Activated CD4-positive, alpha-beta T cell treated with anti-CD3 and anti-CD28 coated beads, Interleukin-2, amount 50 U/mL, for 16 hours (primary cell): Measurements from ENCODE around the gene TAX1BP3.

Source experiments
- DNase-seq: peaks from one replicate; pipeline ENCODE4 v3.0.0-alpha.2; 2020

TAX1BP3 gene

DNA sequence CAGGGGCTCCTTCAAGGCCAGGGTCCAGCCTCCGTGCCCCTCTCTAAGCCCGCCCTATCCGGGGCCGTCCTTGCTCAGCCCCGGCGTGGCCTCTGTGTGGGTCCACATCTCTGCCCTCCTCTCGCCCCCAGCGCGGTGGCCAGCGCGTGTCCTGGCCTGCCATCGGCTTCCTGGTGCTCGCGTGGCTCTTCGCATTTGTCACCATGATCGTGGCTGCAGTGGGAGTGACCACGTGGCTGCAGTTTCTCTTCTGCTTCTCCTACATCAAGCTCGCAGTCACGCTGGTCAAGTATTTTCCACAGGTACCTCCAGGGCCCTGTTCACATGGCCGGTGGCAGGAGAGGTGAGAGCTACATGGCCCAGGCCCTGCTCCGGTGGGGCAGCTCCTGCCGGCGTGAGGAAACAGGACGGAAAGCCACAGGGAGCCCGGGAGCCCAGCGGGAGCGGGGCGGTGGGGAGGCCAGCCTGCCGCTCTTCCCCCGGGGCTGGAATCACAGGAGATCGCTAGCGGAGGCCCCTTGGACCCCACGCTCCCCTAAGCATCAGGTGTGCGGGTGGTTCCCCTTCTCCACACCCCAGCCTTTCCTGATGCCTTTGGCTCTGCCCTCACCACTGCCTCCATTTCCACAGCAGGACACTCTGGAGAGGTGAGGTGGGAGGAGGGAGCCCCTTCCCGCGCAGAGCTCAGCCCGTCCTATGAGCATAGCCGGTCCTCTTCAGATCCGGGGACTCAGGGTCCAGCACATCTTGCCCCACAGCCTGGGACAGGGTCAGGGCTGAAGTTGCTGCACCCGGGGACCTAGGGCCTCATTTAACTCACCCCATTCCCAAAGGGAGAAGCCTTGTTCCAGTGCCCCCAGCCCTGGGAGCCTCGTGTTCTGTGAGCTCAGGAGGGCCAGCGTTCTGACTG, 10.2 kb downstream of the TAX1BP3 start:
- DNase-seq, result no peak

GRCh38 chr17:3657588-3657869, 10.8 kb downstream of the TAX1BP3 start:
- DNase-seq, result no peak

GRCh38 chr17:3656755-3657587, 11.4 kb downstream of the TAX1BP3 start:
- DNase-seq, result no peak

DNA sequence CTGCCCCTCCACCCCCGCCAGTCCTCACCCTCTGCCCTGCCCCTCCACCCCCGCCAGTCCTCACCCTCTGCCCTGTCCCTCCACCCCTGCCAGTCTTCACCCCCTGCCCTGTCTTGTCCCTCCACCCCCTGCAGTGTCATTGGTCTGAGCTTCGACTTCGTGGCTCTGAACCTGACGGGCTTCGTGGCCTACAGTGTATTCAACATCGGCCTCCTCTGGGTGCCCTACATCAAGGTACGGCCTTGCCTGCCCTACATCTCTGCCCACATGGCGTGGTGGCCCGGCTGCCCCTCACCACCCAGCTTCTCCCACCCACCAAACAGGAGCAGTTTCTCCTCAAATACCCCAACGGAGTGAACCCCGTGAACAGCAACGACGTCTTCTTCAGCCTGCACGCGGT, 12.0 kb downstream of the TAX1BP3 start:
- DNase-seq, result no peak

DNA sequence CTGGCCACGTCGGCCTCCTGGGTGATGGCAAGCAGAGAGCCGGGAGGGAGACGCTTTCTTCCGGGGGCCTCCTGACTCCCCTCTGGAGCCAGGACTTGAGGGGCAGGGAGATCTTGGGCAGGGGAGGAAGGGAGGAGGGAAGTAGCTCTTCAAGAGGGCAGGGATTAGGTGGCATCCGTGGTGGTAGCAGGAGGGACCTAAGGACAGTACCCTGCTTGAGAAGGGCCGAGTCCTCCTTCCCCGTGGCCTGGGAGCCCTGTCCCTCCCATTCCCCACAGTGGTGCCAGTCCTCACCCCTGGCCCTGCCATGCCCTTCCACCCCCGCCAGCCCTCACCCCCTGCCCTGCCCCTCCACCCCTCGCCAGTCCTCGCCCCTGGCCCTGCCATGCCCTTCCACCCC, 12.6 kb downstream of the TAX1BP3 start:
- DNase-seq, result no peak

GRCh38 chr17:3647769-3648555, 20.4 kb downstream of the TAX1BP3 start:
- peak; percentile 62 for DNase-seq

- DNase-seq, result no peak
These were observed 21.1 kb downstream of the TAX1BP3 start for GRCh38 chr17:3647251-3647650.

- DNase-seq, result no peak
These were observed 23.1 kb downstream of the TAX1BP3 start for GRCh38 chr17:3645310-3645709.

- peak; percentile 64 for DNase-seq
These were observed 24.5 kb downstream of the TAX1BP3 start for GRCh38 chr17:3643889-3644349.

- DNase-seq, result peak; percentile 20
These were observed 26.5 kb downstream of the TAX1BP3 start for GRCh38 chr17:3641717-3642486.

DNA sequence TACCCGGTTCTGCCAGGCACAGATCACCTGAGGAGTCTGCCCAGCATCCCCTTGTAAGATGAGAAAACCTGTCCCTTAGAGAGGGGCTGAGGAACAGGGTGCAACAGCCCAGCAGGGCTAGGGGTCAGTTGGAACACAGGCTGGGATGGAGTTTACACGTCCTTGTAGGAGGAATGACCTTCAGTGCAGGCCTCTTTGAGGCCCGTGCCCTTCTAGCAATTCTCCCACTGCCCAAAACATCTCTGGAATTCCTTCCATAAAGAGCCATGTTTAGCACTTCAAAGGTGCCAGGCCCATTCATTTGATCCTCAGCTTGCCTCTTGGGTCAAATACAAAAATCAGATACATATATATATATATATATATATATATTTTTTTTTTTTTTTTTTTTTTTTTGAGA, 27.4 kb downstream of the TAX1BP3 start:
- no peak for DNase-seq

GRCh38 chr17:3639981-3640596, 28.3 kb downstream of the TAX1BP3 start:
- DNase-seq, result peak; percentile 80

- no peak for DNase-seq
These were observed 31.4 kb downstream of the TAX1BP3 start for GRCh38 chr17:3636908-3637373.

GRCh38 chr17:3636154-3636907, 32.0 kb downstream of the TAX1BP3 start, which contains the start of the genes CTNS and SHPK:
Gene CTNS, plus strand, starts transcription at chr17:3636760. Its CDS starts 3,447 bp downstream, at chr17:3640207.
Gene SHPK, minus strand, starts transcription at chr17:3636250. Its CDS starts 31 bp downstream, at chr17:3636219.
- peak; percentile 98 for DNase-seq

DNA sequence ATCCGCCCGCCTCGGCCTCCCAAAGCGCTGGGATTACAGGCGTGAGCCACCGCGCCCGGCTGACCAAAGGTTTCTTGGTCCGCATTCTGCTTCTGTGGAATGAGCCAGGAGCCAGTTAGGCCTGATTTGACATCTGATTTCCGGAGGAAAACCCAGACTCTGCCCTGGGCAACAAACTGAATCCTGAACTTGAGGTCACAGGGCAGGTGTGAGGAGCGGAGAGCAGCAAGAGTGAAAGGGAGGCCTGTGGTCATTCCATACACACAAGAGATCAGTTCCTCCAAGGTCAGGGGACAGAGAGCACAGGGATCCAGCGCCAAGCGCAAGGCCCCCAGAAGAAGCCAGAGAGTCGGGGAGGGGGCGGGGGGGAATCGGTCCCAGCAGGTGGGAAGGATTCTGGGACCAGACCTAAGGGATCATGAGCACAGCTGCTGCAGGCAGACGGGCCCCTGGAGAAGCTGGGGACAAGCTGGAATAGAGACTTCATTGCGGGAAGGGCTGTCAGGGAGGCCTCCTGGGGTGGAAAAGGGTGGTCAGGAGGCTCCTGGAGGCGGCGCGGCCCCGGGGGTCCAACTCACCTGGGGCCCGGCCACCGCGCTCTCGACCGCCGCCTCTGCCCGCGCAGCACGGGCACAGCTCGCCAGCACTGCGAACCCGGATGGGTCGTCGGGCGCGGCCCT, 32.8 kb downstream of the TAX1BP3 start:
- DNase-seq, result no peak

DNA sequence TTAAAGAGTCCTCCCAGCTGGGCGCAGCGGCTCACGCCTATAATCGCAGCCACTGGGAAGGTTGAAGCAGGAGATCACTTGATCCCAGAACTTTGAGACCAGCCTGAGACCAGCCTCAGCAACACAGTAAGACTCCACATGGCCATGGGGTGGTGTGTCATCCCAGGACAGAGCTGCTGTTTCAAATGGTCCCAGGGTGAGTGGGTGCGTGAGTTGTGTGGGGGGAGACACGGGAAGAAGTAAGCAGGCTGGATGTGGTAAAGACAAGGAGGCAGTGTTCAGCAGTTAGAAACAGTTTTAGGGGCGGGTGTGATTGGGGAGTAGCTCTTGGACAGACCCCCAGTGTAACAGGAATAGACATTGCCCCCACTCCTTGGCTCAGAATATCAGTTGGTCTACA, 36.1 kb downstream of the TAX1BP3 start:
- no peak for DNase-seq

GRCh38 chr17:3630781-3631180, 37.6 kb downstream of the TAX1BP3 start:
- DNase-seq, result no peak

DNA sequence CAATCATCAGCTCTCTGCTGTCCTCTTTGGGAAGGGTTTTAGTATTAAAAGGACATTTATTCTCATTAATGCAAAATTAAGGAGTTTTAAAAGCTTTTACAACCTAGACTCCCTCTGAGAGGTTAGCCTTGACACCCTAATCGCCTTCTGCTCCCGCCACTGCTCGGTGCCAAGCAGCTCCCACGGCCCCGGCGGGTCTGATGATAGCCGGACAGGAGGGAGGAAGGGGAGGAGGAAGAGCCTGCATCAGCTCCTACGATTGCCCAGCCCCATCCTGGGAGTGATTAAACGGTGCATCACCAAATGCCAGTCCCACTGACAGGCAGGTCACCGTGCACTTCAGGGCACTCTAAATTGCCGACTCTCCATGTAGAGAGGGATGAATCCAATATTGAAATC, 40.6 kb downstream of the TAX1BP3 start:
- DNase-seq, result no peak

DNA sequence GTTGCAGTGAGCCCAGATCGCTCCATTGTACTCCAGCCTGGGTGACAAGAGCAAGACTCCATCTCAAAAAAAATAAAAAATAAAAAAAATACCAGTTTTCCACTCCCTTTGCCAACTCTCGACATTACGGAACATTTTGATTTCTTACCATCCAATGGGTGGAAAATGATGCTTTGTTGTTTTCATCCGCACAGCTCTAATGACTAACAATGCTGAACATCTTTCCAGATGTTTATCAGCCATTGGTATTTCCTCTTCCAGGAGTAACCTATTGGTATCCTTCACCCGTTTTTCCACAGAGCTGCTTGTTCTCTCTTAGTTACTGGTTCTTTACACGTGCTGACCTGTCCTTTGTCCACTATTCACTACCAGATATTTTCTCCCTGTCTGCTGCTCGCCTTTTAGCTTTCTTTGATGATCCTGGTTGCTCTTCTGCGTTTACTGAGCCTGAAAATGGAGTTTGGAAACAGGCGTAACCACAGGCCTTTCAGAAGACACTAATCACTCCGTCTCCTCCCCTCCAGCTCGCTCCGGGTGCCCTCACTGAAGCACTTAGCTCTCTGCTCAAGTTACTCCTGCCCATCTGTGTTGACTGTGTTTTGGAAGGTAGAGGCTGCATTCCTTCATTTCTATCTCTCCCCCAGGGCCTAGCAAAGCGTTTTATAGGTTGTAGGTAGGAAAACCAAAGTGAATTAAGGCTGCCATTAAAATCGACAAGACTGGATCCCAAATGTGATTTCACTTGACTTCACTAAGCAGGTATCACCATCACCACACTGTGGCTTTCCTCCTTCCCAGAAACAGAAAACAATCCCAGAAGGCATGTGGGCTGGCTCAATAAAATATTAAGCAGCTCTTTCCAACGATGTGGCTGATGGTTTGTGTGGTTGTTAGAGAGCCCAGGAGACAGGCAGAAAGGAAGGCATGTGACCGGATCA, 41.3 kb downstream of the TAX1BP3 start:
- DNase-seq, result no peak
